HT1080 (cell line): Measurements from ENCODE around the gene HSBP1L1. TPM values are rescaled to one million over a fixed set of nuclear protein-coding genes. Genes with fewer than 3 reads are reported as not detected.

ENCODE experiments used
- DNase-seq: peaks from one replicate; pipeline ENCODE4 v3.0.0-alpha.2; 2015; ENCODE audit warnings: low read depth
- total RNA-seq: library from RNA; depleted of rRNA; stranded (reverse); fragments of >200 nt; shearing (Covaris generic); gene quantifications from 2 replicates; pipeline ENCODE4 v1.2.3, GENCODE V29; 2014

Gene HSBP1L1
- total RNA-seq, 1 experiment from 2014 or later: not detected

- no peak for DNase-seq
These were observed 20.2 kb upstream of the HSBP1L1 start for GRCh38 chr18:79944126-79944731.

DNA sequence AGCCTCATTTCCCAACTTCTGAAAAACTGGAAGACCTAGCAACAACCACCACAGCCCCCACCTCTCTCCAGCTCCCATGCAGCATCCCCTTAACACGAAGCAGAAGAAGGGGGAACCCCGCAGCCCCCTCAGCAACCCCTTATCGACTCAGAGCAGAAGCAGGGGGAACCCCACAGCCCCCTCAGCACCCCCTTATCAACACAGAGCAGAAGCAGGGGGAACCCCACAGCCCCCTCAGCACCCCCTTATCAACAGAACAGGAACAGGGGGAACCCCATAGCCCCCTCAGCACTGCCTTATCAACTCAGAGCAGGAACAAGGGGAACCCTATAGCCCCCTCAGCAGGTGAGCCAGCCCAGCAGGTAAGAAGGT, 19.7 kb upstream of the HSBP1L1 start:
- no peak for DNase-seq

- DNase-seq: no peak
These were observed 19.1 kb upstream of the HSBP1L1 start for GRCh38 chr18:79945118-79946042.

- DNase-seq: no peak
These were observed 17.2 kb upstream of the HSBP1L1 start for GRCh38 chr18:79947054-79947755.

GRCh38 chr18:79947881-79948610, 16.4 kb upstream of the HSBP1L1 start:
- DNase-seq: no peak

DNA sequence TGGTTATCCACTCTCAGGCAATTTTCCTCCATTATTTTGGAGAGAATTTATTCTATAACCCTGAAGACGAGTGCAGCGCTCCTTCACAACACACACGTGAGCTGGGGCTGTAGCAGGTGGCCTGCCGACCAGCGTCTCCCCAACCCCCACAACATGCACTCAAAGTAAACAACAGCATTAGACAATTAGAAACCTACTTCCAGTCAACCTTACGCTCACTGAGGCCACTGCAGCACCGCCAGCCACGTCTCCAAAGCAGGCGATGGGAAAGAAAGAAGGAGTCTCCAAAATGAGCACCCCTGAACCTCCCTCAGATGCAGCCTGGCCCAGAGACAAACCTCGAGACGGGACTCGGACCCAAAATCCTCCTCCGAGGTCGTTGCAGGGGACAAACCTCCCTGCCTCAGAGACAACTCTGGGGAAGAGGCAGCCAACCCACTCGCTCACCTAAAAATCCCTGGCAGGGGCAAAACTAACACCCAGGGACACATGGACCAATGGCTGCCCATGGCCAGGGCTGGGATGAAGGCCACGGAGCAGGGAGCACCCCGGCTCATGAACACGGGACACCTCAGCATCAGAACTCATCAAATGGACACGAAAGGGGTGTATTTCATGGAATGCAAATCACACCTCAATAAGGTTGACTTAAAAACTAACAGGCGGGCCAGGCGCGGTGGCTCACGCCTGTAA, 15.6 kb upstream of the HSBP1L1 start:
- DNase-seq: no peak

GRCh38 chr18:79949697-79950487, 14.6 kb upstream of the HSBP1L1 start:
- DNase-seq: no peak

- no peak for DNase-seq
These were observed 13.7 kb upstream of the HSBP1L1 start for GRCh38 chr18:79950515-79951341.

GRCh38 chr18:79951545-79952455, 12.6 kb upstream of the HSBP1L1 start, which contains the start of gene SLC66A2:
TSS of gene SLC66A2 (minus strand) at chr18:79951653. CDS start at chr18:79950926, 727 bp downstream.
- peak; percentile 69 for DNase-seq

DNA sequence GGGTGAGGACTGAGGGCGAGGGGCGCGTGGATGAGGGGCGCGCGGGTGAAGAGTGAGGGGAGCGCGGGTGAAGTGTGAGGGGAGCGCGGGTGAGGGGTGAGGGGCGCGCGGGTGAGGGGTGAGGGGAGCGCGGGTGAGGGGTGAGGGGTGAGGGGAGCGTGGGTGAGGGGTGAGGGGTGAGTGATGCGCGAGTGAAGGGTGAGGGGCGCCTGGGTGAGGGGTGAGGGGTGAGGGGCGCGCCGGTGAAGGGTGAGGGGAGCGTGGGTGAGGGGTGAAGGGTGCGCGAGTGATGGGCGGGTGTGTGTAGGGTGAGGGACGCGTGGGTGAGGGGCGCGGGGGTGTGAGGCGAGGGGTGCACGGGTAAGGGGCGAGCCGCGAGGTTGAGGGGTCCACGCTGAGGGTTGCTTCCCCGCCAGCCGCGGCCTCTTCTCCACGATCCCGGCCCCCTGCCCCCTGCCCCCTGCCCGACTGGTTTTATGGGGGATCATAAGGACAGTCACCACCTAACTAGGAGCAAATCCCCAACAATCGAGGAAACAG, 11.9 kb upstream of the HSBP1L1 start:
- DNase-seq: no peak

DNA sequence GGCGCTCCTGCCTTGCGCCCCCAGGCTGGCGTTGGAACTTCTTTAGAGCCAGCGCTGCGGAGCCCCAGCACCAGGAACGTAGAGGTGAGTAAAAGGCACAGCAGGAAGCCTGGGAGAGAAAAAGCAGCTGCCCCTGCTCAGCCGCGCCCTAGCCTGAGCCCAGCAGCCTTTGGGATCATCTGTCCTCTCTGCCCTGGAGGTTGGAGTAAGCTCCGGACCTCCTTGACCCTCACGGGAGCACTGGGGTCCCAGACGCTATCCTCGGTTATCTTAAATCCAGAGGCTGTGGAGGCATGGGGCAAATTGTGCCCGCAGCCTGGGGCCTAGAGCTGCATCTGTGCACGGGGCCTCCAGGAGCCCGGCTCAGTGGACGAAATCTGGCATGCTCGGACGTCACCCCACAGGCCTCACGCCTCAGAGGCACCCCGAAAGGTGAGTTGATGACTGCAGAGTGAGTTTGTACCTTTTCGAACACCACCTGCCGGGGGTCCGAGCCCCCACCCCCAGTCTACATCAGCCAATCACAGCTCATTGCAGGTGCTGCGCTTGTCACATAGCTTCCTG, 11.4 kb upstream of the HSBP1L1 start:
- DNase-seq: no peak

DNA sequence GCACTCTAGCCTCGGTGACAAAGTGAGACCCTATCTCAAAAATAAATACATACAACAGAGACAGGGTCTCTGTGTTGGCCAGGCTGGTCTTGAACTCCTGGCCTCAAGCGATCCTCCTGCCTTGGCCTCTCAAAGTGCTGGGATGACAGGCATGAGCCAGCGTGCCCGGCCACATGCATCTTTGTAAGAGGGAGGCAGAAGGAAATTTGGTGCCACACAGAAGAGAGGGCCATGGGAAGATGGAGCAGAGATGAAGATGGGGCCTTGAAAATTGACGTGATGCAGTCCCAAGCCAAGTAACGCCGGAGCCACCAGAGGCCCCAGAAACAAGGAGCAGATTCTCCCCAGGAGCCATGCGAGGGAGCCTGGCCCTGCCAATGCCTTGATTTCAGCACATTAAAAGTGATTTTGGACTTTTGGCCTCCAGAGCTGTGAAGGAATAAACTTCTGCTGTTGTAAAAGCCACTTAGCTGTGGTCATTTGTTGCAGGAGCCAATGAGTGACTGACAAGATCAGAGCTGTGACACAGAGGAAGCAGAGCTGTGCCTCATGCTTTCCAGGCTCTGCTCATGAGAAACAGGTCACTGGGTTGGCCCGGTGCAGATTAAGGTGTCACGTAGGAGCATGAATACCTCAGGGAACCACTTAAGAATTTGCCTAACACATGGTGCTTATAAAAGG, 10.3 kb upstream of the HSBP1L1 start:
- no peak for DNase-seq

DNA sequence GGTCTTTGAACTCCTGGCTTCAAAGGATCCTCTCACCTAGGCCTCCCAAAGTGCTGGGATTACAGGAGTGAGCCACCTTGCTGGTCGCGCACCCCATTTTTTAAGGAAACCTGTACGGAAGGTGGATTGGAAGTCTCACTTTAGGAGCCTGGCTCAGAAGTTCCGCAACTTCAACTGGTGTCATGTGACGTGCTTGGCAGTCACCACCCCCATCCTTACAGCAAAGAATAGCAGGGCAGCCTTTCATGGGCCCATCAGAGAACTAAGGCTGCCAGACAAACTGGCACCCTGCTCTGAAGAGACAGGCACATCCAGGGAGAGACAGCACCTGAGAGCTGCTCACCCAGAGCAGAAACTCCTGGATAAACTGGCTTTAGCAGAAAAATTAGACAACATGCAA, 9.7 kb upstream of the HSBP1L1 start:
- no peak for DNase-seq

GRCh38 chr18:79955302-79956075, 9.0 kb upstream of the HSBP1L1 start:
- DNase-seq: no peak

GRCh38 chr18:79956276-79956675, 8.2 kb upstream of the HSBP1L1 start:
- DNase-seq: no peak

DNA sequence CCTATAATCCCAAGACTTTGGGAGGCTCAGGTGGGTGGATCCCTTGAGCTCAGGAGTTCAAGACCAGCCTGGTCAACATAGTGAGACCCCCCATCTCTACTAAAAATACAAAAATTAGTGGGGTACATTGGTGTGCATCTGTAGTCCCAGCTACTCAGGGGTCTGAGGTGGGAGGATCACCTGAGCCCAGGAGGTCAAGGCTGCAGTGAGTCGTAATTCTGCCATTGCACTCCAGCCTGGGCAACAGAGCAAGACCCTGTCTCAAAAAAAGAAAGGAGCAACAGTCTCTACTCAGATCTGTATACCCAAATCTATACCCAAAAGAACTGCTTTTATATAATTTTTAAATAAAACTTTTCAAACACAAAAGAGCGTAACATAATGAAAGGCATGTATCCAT, 5.5 kb upstream of the HSBP1L1 start:
- no peak for DNase-seq
